KMS-11 (cell line): ENCODE data around the gene ATP7A.
A peak's percentile ranks its signal among the peaks of the same experiment; 100 is the strongest.

Source experiments
- H2AFZ ChIP-seq: fragments of 200-600 bp; sonication (generic); 2 replicates; pipeline ENCODE4 v1.6.1; 2016; ENCODE audit warnings: antibody characterized with exemption, mixed run types, low read depth
- H3K27ac ChIP-seq: fragments of 200-600 bp; sonication (generic); 2 replicates; pipeline ENCODE4 v1.6.1; 2016; ENCODE audit warnings: mild to moderate bottlenecking, mixed run types
- H3K27me3 ChIP-seq: fragments of 200-600 bp; sonication (generic); 2 replicates; pipeline ENCODE4 v1.6.1; 2017; ENCODE audit warnings: mild to moderate bottlenecking, low read depth, mixed run types, moderate library complexity; ENCODE audit not compliant: insufficient read depth
- H3K36me3 ChIP-seq: fragments of 200-600 bp; sonication (generic); 2 replicates; pipeline ENCODE4 v1.6.1; 2017; ENCODE audit warnings: mild to moderate bottlenecking, mixed run types; ENCODE audit not compliant: insufficient read depth
- H3K4me1 ChIP-seq: fragments of 200-600 bp; sonication (generic); 2 replicates; pipeline ENCODE4 v1.6.1; 2016; ENCODE audit warnings: mild to moderate bottlenecking, low read depth, mixed run types; ENCODE audit not compliant: poor library complexity, severe bottlenecking
- H3K4me2 ChIP-seq: fragments of 200-600 bp; sonication (generic); 2 replicates; pipeline ENCODE4 v1.7.0; 2016; ENCODE audit warnings: mild to moderate bottlenecking, mixed run types
- H3K4me3 ChIP-seq: fragments of 200-600 bp; sonication (generic); IDR thresholded peaks from 2 replicates; pipeline ENCODE4 v1.6.1; 2017; ENCODE audit warnings: low read depth, low read length, mixed read lengths; ENCODE audit not compliant: insufficient read depth
- H3K79me2 ChIP-seq: fragments of 200-600 bp; sonication (generic); 2 replicates; pipeline ENCODE4 v1.6.1; 2016; ENCODE audit warnings: low read depth, mixed run types; ENCODE audit not compliant: insufficient read depth
- H3K9ac ChIP-seq: fragments of 200-600 bp; sonication (generic); 2 replicates; pipeline ENCODE4 v1.6.1; 2016; ENCODE audit warnings: mild to moderate bottlenecking, mixed run types
- H4K20me1 ChIP-seq: fragments of 200-600 bp; sonication (generic); 2 replicates; pipeline ENCODE4 v1.6.1; 2016; ENCODE audit warnings: mild to moderate bottlenecking, mixed run types; ENCODE audit not compliant: insufficient read depth
- TF ChIP-seq, protein P1 (sequence below): fragments of 200-600 bp; sonication (generic); conservative IDR thresholded peaks from 2 replicates; pipeline ENCODE4 v1.6.1; 2017; ENCODE audit warnings: low read depth, mild to moderate bottlenecking, antibody characterized with exemption, low read length, moderate library complexity, mixed read lengths

Gene ATP7A

DNA sequence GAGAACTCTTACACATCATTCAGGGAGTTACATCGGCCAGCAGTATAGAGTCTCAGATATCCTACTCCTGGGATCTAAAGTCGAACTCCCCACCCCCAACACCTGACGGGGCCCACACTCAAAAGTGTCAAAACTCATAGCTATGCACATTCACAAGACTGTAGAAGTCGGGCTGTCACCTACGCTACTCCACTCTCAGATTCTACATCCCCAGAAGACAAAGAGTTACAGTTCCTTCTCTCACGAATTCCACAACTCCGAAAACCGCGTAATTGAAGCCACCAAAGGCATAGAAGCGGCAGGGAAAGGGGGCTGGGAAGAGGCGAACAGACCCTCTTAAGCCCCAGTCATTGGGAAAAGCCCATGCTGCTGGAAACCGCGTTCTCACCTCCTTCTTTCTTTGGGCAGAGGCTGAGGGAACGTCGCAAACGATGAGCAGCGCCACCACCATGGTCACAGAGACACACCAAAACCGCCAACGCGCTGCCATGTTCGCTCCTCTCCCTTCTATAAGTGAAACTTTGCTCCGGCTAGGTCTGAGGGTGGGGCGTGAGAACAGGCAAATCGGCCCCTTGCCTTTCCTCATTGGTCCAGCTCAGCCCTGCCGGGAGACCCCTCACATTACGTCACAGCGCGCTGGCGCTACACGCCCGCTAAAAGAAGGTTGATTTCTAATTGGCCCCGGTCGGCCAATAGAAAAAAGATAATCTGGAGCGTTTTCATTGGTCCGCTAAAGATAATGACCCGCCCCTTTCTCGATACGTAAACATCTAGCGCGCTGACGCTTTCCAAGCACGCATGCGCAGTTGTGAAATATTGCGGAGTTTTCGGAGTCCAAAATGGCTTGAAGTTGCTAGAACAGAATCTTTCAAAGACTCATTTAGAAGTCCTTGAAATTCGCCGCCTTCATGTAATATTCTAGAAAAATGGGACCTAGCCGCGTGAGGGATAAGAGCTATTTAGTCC lies 15.3 kb upstream of the ATP7A start, which contains the start of gene MAGT1:
MAGT1 (minus strand) TSS at position 515 of the 966 bp plus-strand sequence; CDS start at position 490, 25 bp downstream.
- Histone ChIP-seq H3K27ac (peak within 1 kb of the TSS; percentile 89), H3K4me3 (no peak within 1 kb of the TSS), H3K36me3 (no peaks in the 10 kb centered on the region), H3K27me3 (no peaks in the 10 kb centered on the region), H3K79me2 (peaks cover 56% of the 10 kb centered on the region), H2AFZ (peak within 1 kb of the TSS; percentile 57), H4K20me1 (no peaks in the 10 kb centered on the region), H3K4me1 (peaks cover 11% of the 10 kb centered on the region), H3K9ac (peak within 1 kb of the TSS; percentile 91), H3K4me2 (peak within 1 kb of the TSS; percentile 93)
- TF ChIP-seq, protein P1, sequence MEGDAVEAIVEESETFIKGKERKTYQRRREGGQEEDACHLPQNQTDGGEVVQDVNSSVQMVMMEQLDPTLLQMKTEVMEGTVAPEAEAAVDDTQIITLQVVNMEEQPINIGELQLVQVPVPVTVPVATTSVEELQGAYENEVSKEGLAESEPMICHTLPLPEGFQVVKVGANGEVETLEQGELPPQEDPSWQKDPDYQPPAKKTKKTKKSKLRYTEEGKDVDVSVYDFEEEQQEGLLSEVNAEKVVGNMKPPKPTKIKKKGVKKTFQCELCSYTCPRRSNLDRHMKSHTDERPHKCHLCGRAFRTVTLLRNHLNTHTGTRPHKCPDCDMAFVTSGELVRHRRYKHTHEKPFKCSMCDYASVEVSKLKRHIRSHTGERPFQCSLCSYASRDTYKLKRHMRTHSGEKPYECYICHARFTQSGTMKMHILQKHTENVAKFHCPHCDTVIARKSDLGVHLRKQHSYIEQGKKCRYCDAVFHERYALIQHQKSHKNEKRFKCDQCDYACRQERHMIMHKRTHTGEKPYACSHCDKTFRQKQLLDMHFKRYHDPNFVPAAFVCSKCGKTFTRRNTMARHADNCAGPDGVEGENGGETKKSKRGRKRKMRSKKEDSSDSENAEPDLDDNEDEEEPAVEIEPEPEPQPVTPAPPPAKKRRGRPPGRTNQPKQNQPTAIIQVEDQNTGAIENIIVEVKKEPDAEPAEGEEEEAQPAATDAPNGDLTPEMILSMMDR = no peak

DNA sequence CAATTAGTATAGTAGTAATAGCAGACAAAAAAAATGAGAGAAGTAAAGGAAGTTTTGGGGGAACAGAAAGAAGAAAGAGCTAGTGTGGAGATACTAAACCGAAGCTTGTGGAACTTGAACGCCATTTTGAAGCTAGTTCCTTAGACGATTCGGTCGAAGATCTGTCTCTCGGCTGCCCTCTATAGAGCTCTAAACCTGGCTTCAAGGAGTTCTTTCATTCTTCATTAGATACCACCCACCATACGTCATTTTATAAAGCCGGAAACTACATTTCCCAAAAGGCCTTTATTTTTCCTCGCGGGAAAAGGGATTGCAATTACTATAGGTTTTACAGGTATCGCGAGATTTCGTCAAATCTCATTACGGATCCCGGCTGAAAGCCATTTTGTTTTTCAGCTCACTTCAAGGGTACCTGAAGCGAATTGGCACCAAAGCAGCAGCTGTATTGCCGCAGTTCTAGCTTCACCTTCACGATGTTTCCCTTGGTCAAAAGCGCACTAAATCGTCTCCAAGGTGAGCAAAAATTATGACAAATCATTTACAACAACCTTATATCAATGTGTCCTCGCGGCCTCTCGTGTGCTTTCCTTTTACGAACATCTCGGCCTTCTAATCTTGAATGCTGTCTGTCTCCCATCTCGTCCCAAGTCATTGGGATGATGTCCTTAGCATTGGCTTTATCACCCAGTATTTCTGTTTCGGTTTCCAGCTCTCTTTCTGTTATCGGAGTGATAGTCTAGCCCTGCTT lies 11.2 kb upstream of the ATP7A start, which contains the start of gene COX7B:
COX7B (plus strand) TSS at position 388 of the 748 bp plus-strand sequence; CDS start at position 474, 86 bp downstream.
- peak within 1 kb of the TSS; percentile 95 for H2AFZ ChIP-seq
- H3K27me3 ChIP-seq = no peaks in the 10 kb centered on the region
- H3K4me2 ChIP-seq = peak within 1 kb of the TSS; percentile 86
- no peaks in the 10 kb centered on the region for H4K20me1 ChIP-seq
- no peak within 1 kb of the TSS for H3K4me3 ChIP-seq
- peaks cover 3% of the 10 kb centered on the region; the same call in 1 of the 2 replicates for H3K36me3 ChIP-seq
- H3K4me1 ChIP-seq = peaks cover 18% of the 10 kb centered on the region
- H3K27ac ChIP-seq = peak within 1 kb of the TSS; percentile 96
- peaks cover 46% of the 10 kb centered on the region for H3K79me2 ChIP-seq
- H3K9ac ChIP-seq = peak within 1 kb of the TSS; percentile 78
- TF ChIP-seq, protein P1 = 0 out of 2 replicates have a peak, but pooled peaks have one; percentile 38

DNA sequence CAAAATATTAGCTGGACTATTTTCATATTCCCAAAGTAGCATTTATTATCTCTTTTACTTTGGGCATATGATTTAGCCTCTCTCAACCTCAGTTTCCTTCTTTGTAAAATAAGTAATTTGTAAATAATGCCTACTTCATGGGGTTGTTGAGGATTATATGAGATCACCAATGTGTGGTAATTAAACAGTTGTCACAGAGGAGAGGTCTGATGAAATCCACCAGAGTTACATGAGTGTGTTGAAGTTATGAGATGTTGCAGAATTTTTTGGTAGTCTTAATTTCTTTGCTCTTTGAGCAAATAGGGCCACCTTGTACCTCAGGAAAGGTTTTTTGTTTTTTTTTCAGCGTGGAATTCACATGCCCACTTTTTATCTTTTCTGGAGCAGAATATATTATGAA lies 9.8 kb upstream of the ATP7A start:
- H3K79me2 ChIP-seq = peaks cover 37% of the 10 kb centered on the region
- peak overlapping the region; percentile 96 for H3K27ac ChIP-seq
- peaks cover 3% of the 10 kb centered on the region; the same call in 1 of the 2 replicates for H3K36me3 ChIP-seq
- H4K20me1 ChIP-seq = no peaks in the 10 kb centered on the region
- peaks cover 18% of the 10 kb centered on the region for H3K4me1 ChIP-seq
- H3K9ac ChIP-seq = peak overlapping the region; percentile 78; the same call in 1 of the 2 replicates
- H3K4me2 ChIP-seq = peak overlapping the region; percentile 33
- H3K27me3 ChIP-seq = no peaks in the 10 kb centered on the region
- TF ChIP-seq, protein P1 = no peak
- H3K4me3 ChIP-seq = no peak overlapping the region
- H2AFZ ChIP-seq = no peak overlapping the region

DNA sequence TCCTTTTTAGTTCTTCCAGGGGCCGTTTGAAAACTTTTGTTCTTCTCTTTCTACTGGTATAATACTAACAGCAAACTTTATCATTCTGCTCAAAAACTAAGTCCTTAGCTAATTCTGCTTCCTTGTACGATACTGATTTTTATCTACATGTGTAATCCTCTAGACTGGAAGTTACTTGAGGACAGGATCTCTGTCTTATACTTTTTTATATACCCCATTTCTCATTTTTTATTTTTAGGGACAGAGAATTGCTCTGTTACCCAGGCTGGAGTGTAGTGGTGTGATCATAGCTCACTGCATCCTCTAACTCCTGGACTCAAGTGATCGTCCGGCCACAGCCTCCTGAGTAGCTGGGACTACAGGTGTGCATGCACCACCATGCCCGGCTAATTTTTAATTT lies 9.0 kb upstream of the ATP7A start:
- no peak overlapping the region for H3K27ac ChIP-seq
- H3K9ac ChIP-seq = no peak overlapping the region
- H3K36me3 ChIP-seq = peaks cover 3% of the 10 kb centered on the region; the same call in 1 of the 2 replicates
- H3K4me2 ChIP-seq = peak overlapping the region; percentile 33; the same call in 1 of the 2 replicates
- no peaks in the 10 kb centered on the region for H3K27me3 ChIP-seq
- peaks cover 18% of the 10 kb centered on the region for H3K4me1 ChIP-seq
- peaks cover 37% of the 10 kb centered on the region for H3K79me2 ChIP-seq
- H4K20me1 ChIP-seq = no peaks in the 10 kb centered on the region
- H3K4me3 ChIP-seq = no peak overlapping the region
- TF ChIP-seq, protein P1 = no peak
- H2AFZ ChIP-seq = no peak overlapping the region
